Endothelial cell of umbilical vein (primary cell): ENCODE measurements around the gene CYP26C1. TPM values are rescaled to one million over a fixed set of nuclear protein-coding genes. Genes with fewer than 3 reads are reported as not detected.

ENCODE experiments used
- BruUV-seq: library from RNA; stranded (reverse); fragments of 400-500 nt; replicated peaks from 2 replicates; lab custom pipeline; 2021; lab: Mats Ljungman, UMichigan
- CTCF ChIA-PET: fragments of 300-600, 350-600 bp; sonication (Branson Sonifier 250); formaldehyde crosslinking; loops from one replicate; lab custom pipeline; 2021; ENCODE audit warnings: antibody characterized with exemption, inconsistent platforms; lab: Charles Lee
- POLR2A ChIA-PET: fragments of 300-600, 350-600 bp; sonication (Branson Sonifier 250); formaldehyde crosslinking; loops from one replicate; lab custom pipeline; 2021; ENCODE audit warnings: antibody characterized with exemption, inconsistent platforms; lab: Charles Lee
- DNase-seq: peaks from one replicate; pipeline ENCODE4 v3.0.0-alpha.2; 2011; ENCODE audit warnings: low read depth, low spot score
- FAIRE-seq: peaks from 2 replicates; lab custom pipeline; 2011; peaks lifted over from hg19 to GRCh38; lab: Jason Lieb, UNC
- H2AFZ ChIP-seq: 2 replicates; pipeline ENCODE4 v1.6.0; 2012; ENCODE audit warnings: low read depth, low read length, control low read depth, inconsistent platforms
- H3K27ac ChIP-seq: 2 replicates; pipeline ENCODE4 v1.5.1; 2011; ENCODE audit warnings: low read depth, mild to moderate bottlenecking, control low read depth, low read length, moderate library complexity; ENCODE audit not compliant: insufficient read depth
- H3K27me3 ChIP-seq, 2 experiments: 2 replicates each; pipeline versions ENCODE4 v1.6.0 to v1.6.1; 2011; ENCODE audit warnings: low read length in 2 of 2, mixed read lengths in 1 of 2; ENCODE audit not compliant: control insufficient read depth in 2 of 2, insufficient read depth in 2 of 2
- H3K36me3 ChIP-seq, 2 experiments: 2 replicates in 1 of 2; 3 replicates in 1 of 2; pipeline ENCODE4 v1.5.1; 2011; ENCODE audit warnings: low read length in 2 of 2, mild to moderate bottlenecking in 1 of 2, moderate library complexity in 1 of 2; ENCODE audit not compliant: control insufficient read depth in 2 of 2, insufficient read depth in 2 of 2; ENCODE audit errors: extremely low read depth in 1 of 2
- H3K4me1 ChIP-seq: 3 replicates; pipeline ENCODE4 v1.5.1; 2011; ENCODE audit warnings: mild to moderate bottlenecking, low read length; ENCODE audit not compliant: control insufficient read depth, insufficient read depth; ENCODE audit errors: extremely low read depth
- H3K4me2 ChIP-seq: 2 replicates; pipeline ENCODE4 v1.6.1; 2011; ENCODE audit warnings: low read length, control low read depth, mixed read lengths; ENCODE audit not compliant: insufficient read depth
- H3K4me3 ChIP-seq, 3 experiments: fragments of 200-600 bp in 1 of 3; sonication (generic), shearing (Covaris generic) in 1 of 3; replicated peaks in 1 of 3; 2 replicates each; pipeline ENCODE4 v1.5.1; 2011 to 2016; ENCODE audit warnings: control low read depth in 3 of 3, low read length in 3 of 3, mild to moderate bottlenecking in 2 of 3, inconsistent platforms in 1 of 3, low read depth in 1 of 3, moderate library complexity in 1 of 3; ENCODE audit not compliant: insufficient read depth in 1 of 3
- H3K79me2 ChIP-seq: 2 replicates; pipeline ENCODE4 v1.6.0; 2012; ENCODE audit warnings: low read length, inconsistent platforms; ENCODE audit not compliant: control insufficient read depth, insufficient read depth
- H3K9ac ChIP-seq: replicated peaks from 2 replicates; pipeline ENCODE3; 2011; ENCODE audit warnings: low read length, control low read depth; ENCODE audit not compliant: insufficient read depth; ENCODE audit errors: extremely low read depth
- H3K9me1 ChIP-seq: replicated peaks from 3 replicates; pipeline ENCODE4 v1.6.0; 2011; ENCODE audit warnings: mild to moderate bottlenecking, low read length; ENCODE audit not compliant: control insufficient read depth, insufficient read depth; ENCODE audit errors: extremely low read depth
- H3K9me3 ChIP-seq: replicated peaks from 2 replicates; pipeline ENCODE4 v1.5.1; 2012; ENCODE audit warnings: low read length, inconsistent platforms; ENCODE audit not compliant: control insufficient read depth, insufficient read depth
- H4K20me1 ChIP-seq: replicated peaks from 2 replicates; pipeline ENCODE3; 2011; ENCODE audit warnings: mild to moderate bottlenecking, low read length; ENCODE audit not compliant: control insufficient read depth, insufficient read depth; ENCODE audit errors: extremely low read depth
- EZH2 ChIP-seq: IDR thresholded peaks from 2 replicates; pipeline ENCODE4 v1.6.1; 2012; ENCODE audit warnings: borderline replicate concordance, low read depth, mild to moderate bottlenecking, moderate library complexity, low read length, inconsistent platforms; ENCODE audit not compliant: severe bottlenecking
- FOS ChIP-seq: IDR thresholded peaks from 2 replicates; pipeline ENCODE4 v1.6.1; 2011; ENCODE audit warnings: mild to moderate bottlenecking, low read length, moderate library complexity, borderline replicate concordance; ENCODE audit not compliant: insufficient read depth
- GATA2 ChIP-seq: IDR thresholded peaks from 2 replicates; pipeline ENCODE4 v1.7.0; 2011; ENCODE audit warnings: low read depth, mild to moderate bottlenecking, moderate library complexity, mixed read lengths, low read length; ENCODE audit not compliant: insufficient read length, insufficient read depth
- JUN ChIP-seq: IDR thresholded peaks from 2 replicates; pipeline ENCODE4 v1.6.1; 2011; ENCODE audit warnings: borderline replicate concordance, low read depth; ENCODE audit not compliant: insufficient read length, insufficient read depth
- MYC ChIP-seq: IDR thresholded peaks from one replicate; pipeline ENCODE4 v1.6.1; 2011; ENCODE audit warnings: mild to moderate bottlenecking, low read depth, low read length
- POLR2A ChIP-seq: IDR thresholded peaks from 2 replicates; pipeline ENCODE4 v1.6.1; 2012; ENCODE audit warnings: low read depth, mild to moderate bottlenecking, control low read depth, low read length
- POLR2AphosphoS5 ChIP-seq: IDR thresholded peaks from 2 replicates; pipeline ENCODE4 v1.6.1; 2012; ENCODE audit warnings: low read depth, mild to moderate bottlenecking, control low read depth, low read length, moderate library complexity; ENCODE audit not compliant: insufficient read depth
- dilution Hi-C: fragments of 300-500 bp; cut with MboI; formaldehyde crosslinking; loops from one replicate; pipeline ENCODE4 v1.15.0; 2019; ENCODE audit warnings: low sequenced_read_pairs; ENCODE audit not compliant: extremely low pct_ligation_motif_present
- intact Hi-C: fragments of 100-400 bp; cut with micrococcal nuclease; formaldehyde crosslinking; loops from one replicate; pipeline ENCODE4 v1.10.0; 2022
- polyA plus RNA-seq, 4 experiments: library from polyadenylated mRNA; depleted of rRNA in 3 of 4; stranded (reverse) in 3 of 4; unstranded in 1 of 4; fragments of >200 nt; gene quantifications; 2 replicates each; pipeline versions ENCODE4 v1.2.1 to v1.2.3, GENCODE V29; 2011 to 2012; ENCODE audit warnings: missing spikeins in 1 of 4
- total RNA-seq: library from RNA; stranded (reverse); gene quantifications from 2 replicates; pipeline ENCODE4 v1.2.3, GENCODE V29; 2021
- TF ChIP-seq, protein P1 (sequence below), 2 donors: IDR thresholded peaks; 1 replicate in 1 of 2; 2 replicates in 1 of 2; pipeline ENCODE4 v1.5.1; 2011; ENCODE audit warnings: low read length in 2 of 2, mild to moderate bottlenecking in 2 of 2, moderate library complexity in 2 of 2, control low read depth in 1 of 2, inconsistent platforms in 1 of 2, low read depth in 1 of 2; ENCODE audit not compliant: insufficient read depth in 1 of 2; ENCODE audit errors: extremely low read depth in 1 of 2
- TF ChIP-seq, protein P2 (sequence below): IDR thresholded peaks from 2 replicates; pipeline ENCODE4 v1.6.1; 2011; ENCODE audit not compliant: insufficient read depth, insufficient read length

Gene CYP26C1
- total and polyA plus RNA-seq, 2 donors (not counting 3 experiments of a cell fraction or from before 2014, with no cell fraction given): 0.12 to 3.0 TPM

DNA sequence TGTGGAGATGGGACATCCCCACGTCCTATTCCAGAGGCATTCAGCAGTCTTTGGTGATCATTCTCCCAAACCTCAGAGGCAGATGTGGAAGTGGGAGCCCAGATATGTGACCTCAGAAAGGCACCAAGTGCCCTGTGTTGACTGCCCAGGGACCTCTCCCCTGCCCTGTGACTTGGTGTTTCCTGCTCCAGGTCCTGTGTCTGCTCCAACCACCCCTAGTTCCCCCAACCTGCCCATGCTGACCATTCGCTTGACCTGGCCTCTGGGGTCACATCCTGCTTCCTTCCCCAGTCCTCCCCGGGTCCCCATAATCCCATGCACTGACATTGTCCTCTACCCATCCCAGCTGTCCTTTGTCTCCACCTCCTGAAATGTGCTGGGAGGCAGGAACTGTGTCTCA is 20.7 kb downstream of the CYP26C1 start:
- H3K79me2 ChIP-seq: no peaks in the 10 kb centered on the region
- intact Hi-C loops: no loop called here
- no peaks in the 10 kb centered on the region for H3K9me3 ChIP-seq
- H4K20me1 ChIP-seq: no peaks in the 10 kb centered on the region
- H3K27me3 ChIP-seq: peaks cover 4 to 9% of the 10 kb centered on the region in 2 experiments
- no TSS peak for BruUV-seq
- H3K9me1 ChIP-seq: no peaks in the 10 kb centered on the region
- H3K9ac ChIP-seq: no peak overlapping the region
- H2AFZ ChIP-seq: no peak overlapping the region
- dilution Hi-C loops: no loop called here
- FAIRE-seq: no peak
- TF ChIP-seq EZH2: no peak
- TF ChIP-seq MYC: no peak
- TF ChIP-seq, protein P1, sequence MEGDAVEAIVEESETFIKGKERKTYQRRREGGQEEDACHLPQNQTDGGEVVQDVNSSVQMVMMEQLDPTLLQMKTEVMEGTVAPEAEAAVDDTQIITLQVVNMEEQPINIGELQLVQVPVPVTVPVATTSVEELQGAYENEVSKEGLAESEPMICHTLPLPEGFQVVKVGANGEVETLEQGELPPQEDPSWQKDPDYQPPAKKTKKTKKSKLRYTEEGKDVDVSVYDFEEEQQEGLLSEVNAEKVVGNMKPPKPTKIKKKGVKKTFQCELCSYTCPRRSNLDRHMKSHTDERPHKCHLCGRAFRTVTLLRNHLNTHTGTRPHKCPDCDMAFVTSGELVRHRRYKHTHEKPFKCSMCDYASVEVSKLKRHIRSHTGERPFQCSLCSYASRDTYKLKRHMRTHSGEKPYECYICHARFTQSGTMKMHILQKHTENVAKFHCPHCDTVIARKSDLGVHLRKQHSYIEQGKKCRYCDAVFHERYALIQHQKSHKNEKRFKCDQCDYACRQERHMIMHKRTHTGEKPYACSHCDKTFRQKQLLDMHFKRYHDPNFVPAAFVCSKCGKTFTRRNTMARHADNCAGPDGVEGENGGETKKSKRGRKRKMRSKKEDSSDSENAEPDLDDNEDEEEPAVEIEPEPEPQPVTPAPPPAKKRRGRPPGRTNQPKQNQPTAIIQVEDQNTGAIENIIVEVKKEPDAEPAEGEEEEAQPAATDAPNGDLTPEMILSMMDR (IDR thresholded peaks at IDR 0.05; ENCODE audit: extremely low read depth in 1 of 2, insufficient read depth in 1 of 2, low read depth in 1 of 2, low read length in 2 of 2): no peak
- no peak for TF ChIP-seq POLR2AphosphoS5
- TF ChIP-seq, protein P2, sequence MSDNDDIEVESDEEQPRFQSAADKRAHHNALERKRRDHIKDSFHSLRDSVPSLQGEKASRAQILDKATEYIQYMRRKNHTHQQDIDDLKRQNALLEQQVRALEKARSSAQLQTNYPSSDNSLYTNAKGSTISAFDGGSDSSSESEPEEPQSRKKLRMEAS: no peak
- TF ChIP-seq GATA2: no peak
- no peak for TF ChIP-seq POLR2A
- TF ChIP-seq JUN: no peak
- no peak for TF ChIP-seq FOS
- no peak overlapping the region for H3K27ac ChIP-seq
- H3K4me2 ChIP-seq: no peak overlapping the region
- CTCF ChIA-PET: interaction anchor here (0.8 to 6.9 kb wide), 5 partner anchors 26 to 430 kb away, joined by 3 to 67 read pairs (median 4); no protein-coding TSS in a partner anchor
- DNase-seq: no peak
- H3K36me3 ChIP-seq: no peaks in the 10 kb centered on the region
- POLR2A ChIA-PET: interaction anchor here (0.6 kb wide), 1 partner anchor 287 kb away, joined by 8 read pairs; no protein-coding TSS in a partner anchor
- no peak overlapping the region for H3K4me3 ChIP-seq
- no peaks in the 10 kb centered on the region for H3K4me1 ChIP-seq
